ENCODE data around the gene SLC6A3.
"Not testable (repeated sequence)": the region's sequence is repeated elsewhere in the genome, so short reads cannot be mapped to it uniquely, and the experiment has no call there.

The SLC6A3 gene

DNA sequence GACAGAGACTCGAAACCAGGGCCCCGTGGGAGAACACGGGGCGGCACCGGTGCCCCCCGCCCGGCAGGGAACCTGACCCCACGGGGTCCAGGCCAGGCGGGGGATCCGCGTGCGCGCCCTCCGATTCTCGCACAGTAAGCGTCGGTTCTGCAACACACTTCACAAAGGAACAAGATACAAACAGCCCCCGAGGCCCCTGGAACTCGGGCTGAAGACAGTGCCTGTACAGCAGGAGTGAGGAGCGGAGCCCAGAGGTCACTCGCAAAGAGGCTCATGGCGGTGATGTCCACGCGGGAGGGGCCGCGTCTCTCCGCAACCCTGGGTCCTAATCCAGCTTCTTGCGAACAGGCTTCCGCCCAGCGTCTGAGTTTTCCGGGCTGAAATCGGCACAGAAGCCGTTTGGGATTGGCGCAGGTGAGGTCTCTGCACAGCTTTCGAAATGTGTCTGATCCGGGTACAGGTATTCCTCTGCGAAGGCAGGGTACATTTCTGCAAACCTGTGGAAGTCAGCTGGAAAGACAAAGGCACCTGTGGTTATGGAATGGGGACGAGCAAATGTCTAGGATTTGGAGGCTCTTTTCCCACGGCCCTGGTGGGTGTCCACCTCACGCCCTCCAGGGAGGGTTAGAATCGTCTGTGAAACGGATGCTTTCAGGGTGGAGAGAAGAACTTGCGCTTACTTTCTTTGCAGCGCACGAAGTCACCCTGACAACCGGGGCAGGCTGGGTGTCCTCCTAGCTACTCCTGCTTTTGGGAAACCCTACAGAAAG is 18.3 kb upstream of the SLC6A3 start:
- no peak for FAIRE-seq

DNA sequence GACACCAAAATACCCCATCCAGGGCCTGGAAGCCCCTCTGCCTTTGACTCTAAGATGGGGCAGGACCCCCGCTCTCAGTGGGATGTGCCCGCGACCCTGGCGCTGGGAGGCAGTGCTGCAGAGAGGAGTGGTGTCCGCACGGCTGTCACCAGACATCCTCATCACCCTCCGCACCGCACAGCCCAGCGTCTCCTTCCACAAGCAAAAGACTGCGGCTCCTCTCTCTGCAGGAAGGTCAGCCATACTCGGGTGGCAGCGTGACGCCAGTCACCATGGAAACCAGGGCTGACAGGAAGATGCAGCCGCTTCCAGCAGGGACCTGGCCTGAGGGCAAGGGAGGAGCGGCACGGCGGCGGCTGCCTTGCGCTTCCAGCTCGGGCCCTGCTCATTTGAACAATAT is 17.1 kb upstream of the SLC6A3 start:
- no peak for FAIRE-seq

DNA sequence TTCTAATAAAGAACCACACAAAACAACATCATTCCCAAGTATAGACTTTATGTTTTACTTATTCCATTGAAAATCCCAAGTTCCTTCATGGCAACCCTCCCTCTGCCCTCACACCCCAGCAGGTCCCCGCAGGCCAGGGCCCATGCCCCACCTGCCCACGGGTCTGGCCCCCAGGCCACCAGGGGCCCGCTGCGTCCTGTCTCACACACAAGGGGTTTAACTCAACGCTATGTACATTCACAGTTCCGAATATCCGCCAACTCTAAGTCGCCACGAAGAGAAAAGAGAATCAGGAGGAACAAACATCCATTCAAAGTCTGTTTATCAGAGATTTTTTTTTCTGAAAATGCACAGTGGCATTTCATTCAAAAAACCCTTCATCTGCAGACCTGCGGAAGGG is 16.2 kb upstream of the SLC6A3 start:
- FAIRE-seq: no peak

GRCh38 chr5:1460054-1460682 is 14.9 kb upstream of the SLC6A3 start:
- no peak for FAIRE-seq

DNA sequence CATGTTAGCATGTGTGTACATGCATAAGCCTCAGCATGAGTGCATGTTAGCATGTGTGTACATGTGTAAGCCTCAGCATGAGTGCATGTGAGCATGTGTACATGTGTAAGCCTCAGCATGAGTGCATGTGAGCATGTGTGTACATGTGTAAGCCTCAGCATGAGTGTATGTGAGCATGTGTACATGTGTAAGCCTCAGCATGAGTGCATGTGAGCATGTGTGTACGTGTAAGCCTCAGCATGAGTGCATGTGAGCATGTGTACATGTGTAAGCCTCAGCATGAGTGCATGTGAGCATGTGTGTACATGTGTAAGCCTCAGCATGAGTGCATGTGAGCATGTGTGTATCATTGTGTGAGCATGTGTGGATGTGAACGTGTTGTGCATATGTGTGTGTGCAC is 14.2 kb upstream of the SLC6A3 start:
- not testable (repeated sequence) for FAIRE-seq

DNA sequence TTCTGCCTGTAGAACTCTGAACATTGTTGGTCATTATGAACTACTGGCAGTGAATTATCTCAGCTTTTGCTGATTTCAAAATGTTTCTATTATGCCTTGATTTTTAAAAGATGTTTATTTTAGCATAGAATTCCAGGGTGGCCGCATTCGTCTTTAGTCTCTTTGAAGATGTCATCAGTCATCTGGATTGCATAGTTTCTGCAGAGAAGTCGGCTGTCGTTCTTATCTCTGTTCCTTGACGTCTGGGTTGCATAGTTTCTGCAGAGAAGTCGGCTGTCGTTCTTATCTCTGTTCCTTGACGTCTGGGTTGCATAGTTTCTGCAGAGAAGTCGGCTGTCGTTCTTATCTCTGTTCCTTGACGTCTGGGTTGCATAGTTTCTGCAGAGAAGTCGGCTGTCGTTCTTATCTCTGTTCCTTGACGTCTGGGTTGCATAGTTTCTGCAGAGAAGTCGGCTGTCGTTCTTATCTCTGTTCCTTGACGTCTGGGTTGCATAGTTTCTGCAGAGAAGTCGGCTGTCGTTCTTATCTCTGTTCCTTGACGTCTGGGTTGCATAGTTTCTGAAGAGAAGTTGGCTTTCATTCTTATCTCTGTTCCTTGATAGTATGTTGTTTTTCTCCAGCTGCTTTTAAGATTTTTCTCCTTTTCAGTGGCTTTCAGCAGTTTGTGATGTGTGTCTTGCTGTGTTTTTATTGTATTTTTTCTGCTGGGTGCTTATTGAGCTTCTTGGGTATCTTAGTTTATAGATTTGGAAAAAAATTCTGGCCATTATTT is 11.1 kb upstream of the SLC6A3 start:
- not testable (repeated sequence) for FAIRE-seq

DNA sequence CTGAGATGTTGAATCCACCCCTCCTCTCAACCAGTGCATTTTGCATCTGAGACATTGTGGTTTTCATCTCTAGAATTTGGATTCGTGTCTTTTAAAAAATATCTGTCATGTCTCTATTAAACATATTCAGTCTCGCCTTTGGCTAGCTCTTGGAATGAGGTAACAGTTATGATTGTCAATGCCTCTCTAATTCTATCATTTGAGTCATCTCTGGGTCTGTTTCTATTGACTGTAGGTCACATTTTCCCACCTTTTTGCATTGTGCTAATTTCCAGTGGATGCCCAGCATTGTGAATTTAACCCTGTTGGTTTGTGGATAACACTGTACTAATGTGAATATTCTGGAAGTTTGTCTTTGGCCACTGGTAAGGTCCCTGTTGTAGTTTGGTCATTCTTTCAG is 8.4 kb upstream of the SLC6A3 start:
- FAIRE-seq: no peak

DNA sequence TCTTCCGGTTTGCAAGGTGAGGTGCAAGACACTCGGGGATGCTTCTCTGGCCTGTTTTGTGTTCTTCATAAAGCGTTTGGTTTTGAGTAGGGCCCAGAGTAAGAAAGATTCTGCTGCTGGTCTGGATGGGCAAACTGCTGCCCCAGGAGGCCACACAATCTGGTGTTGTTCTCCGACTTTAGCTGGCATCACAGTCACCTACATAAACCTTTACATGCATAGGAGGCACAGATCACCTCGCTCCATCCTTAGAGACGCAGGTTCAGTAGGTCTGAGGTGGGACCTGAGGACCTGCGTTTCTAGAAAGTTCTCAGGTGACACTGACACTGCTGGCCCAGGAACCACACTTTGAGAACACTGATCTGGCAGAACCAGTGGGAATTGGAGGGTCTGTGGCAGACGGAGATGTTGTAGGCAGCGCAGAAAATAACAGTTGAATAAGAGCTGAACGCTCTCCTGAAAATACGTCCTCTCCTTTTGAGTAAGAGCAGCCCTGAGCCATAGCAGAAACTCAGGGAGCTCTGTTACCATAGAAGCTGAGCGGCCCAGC is 3.9 kb upstream of the SLC6A3 start:
- FAIRE-seq: no peak

DNA sequence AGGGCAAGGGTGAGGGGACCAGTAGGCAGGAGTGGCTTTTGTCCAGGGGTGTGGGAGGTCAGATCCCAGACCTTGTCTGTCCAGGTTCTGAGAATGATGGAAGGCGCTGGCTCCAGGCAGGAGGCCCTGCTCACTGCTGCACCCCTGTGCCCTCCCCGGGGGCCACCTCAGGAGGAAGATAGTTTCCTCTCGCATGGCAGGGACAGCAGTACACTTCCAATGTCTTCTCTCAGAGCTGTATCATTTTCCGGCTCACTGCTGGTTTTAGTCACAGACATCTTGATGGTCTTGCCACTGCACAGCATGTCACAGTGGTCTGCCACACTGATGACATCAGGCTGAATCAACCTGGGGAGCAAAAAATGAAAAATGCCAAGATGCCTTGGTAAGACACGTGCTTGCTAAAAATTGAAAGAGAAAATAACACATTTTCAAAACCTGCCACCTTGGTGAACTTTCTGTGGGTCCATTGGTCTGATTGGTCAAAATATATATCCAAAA is 3.3 kb upstream of the SLC6A3 start:
- no peak for FAIRE-seq

DNA sequence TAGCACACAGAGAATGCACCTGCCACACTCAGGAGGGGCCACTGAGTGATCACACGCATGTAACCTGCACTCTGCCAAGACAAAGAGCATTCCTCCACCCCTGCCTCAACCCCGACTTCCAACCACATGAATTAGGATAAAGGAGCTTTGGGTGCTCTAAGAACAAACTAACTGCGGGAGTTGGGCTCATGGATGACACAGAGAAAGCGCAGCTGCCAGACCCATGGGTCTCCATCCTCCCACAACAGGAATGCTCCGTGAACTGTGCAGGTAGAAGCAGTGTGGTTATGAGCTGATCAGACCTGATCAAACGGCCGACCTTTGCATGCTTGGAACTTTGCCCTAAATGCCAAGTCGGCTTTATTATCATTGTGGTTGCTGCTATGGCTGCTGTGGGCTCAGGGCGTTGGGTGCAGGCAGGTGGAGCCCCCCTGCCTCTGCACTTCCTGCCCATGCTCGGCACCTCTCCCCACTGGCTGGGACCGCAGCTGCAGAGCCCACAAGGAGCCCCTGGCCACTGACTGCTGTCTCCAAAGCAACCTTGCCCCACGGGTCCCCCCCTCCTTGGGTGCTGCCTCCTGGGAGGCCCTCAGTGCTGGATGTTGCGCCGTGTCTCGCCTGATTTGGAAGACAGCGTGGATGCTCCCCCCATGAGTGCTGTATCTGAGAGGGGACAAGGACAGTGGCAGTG is 2.6 kb upstream of the SLC6A3 start:
- FAIRE-seq: no peak

DNA sequence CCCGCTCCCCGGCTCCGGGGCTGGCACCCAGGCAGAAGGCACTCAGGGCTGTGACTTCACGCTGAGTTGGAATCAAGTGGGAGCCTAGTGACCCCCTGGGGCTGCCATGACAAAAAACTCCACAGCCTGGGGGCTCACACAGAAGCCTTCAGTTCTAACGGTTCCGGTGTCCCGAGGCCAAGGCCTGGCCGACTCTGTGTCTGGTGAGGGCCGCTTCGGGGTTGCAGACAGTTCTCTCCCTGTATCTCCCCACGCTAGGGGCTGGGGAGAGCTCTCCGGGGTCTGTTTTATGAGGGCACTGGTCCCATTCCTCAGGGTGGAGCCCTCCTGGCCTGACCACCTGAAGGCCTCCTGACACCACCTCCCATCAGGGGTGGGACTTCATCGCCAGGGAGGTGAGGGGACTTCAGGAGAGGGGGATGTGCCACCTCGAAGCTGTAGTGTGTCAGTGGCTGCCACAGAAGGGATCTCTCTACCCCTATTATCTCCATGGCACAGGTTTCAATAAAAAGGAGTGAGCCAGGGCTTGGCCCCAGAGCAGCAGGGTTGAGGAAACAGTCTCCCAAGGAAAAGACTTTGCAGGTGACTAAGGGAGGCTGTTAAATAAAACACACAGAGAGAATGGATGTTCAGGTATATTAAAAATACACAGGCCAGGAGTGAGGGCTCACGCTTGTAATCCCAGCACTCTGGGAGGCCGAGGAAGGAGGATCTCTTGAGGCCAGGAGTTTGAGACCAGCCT is 1.5 kb upstream of the SLC6A3 start:
- no peak for FAIRE-seq

DNA sequence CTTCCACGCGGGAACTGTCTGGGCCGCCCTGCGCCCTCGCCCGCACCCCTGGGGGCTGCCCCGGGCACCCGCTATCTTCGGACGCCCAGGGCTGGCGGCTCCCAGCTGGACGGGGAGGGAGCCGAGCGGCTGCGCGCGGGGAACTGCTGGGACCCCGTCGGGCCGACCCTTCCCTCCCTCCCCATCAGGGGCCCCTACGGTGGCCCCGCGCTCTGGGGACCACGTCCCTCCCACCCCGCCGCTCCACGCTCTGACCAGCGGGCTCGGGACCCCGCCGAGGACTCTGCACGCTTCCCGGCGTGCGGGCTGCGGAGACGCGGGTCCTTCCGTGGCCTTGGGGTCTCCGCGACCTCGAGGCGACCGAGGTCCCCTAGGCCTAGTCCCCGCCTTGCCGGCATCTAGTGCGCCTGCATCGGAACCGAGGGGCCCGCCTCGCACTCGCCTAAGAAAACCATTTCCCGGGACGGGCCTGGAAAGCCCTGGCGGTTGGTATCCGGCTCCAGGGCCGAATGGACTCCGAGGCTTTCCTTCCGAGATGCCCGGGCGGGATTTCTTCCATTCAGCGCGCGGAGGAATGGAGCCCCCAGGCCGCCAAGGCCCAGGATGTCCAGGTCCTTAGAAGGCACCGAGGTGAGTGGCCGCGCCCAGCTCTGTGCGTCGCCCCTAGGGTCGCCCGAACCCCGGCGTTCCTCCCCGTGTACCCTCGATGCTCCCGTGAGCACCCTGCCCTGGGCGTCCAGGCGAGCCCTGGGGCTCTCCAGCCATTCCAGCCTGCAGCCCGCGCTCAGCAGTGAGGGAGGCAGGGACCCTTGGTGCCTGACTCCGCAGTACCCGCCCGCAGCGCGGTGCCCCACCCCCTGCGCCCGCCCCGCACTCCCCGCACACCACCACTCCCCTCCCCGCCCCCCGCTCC is 705 bp upstream of the SLC6A3 start:
- FAIRE-seq: no peak

DNA sequence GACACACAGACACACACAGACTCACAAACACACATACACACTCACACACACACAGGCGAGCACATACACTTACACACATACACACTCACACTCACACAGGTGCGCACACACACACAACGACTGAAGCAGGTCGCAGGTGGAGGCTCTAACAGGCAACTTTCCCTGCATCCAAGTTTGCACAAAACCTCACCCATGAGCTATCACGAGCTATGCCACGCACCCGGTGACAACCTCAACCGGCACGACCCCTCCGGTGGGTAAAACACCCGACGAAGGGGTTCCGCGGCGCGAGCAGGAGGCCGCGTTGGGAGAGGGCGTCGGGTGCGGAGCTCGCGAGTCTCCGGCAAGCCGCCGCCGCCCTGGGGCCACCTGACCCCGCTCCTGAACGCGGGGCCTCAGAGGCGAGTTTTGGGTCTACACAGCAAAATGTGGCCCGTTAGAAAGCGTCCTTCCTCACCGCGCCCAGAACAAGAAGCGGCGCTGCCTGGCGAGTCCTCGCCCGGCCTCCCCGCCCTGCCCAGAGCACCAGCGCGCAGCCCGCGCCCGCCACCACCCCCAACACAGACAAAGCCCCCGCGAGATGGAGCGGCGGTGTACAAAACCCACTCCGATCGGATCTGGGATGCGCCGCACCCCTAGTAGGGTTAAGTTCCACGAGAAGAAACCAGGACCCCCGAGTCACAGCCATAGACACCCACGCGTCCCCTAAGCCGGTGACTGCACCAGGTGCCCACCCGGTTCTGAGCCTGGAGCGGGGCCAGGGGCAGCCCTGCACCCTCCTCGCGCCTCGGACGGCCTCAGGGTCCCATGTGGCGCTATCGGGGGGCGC is 665 bp downstream of the SLC6A3 start:
- FAIRE-seq: no peak

- FAIRE-seq: no peak
Measured at GRCh38 chr5:1443991-1444360, 1.3 kb downstream of the SLC6A3 start.

DNA sequence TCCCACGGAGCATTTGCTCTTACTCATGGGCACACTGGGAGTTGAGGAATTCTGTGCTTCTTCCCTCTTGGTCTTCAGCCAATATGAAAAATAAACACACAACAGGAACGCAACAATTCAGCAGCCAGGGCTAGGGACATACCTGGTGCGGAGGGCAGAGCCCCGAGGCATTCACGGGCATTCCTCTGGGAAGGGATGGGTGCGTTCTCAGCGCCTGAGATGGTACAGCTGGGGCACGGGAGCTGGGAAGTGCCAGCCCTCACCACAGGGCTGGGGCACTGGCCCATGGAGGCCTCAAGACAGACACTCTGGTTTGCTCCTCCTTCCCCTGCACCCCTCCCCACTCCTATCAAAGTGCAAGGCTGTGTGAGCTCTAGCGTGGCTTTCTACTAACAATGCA is 2.1 kb downstream of the SLC6A3 start:
- no peak for FAIRE-seq

DNA sequence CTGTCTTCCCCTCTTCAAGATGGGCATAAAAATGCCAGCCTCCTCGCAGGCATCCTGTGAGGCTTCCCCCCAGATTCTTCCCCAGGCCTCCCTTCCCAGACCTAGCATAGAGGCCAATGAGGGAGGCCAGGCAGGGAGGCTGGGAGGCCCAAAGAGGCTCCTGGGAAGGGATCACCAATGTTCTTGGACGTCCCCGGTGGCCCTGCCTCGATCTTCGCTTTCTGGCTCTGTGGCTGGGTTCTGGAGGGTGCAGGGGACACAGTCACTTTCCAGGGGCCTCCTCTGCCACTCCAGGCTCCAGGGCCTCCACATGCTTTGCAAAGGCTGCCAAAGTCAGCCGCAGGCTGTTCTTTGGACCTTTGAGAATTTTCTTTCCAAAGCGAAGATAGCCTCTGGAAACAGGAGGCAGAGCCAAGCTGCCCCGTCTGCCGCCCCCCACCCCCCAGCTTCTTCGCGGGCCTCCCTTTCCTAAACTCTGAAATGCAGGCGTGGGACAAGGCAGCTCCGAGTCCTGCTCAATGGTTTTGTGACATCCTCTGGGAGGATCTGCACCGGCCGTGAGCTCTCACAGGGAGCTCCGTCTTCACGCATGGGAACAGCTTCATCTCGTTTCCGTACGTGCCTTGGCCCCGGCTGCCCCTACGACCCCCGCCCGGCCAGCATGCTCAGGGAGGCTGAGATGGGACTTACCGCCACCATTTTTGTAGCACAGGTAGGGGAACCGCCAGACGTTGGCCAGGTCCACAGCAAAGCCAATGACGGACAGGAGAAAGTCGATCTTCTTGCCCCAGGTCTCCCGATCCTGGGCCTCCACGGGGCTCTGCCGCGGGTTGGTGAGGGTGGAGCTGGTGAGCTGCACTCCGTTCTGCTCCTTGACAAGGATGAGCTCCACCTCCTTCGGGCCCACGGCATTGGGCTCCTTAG is 2.8 kb downstream of the SLC6A3 start:
- FAIRE-seq: no peak

GRCh38 chr5:1441166-1441865 is 3.9 kb downstream of the SLC6A3 start:
- FAIRE-seq: no peak

DNA sequence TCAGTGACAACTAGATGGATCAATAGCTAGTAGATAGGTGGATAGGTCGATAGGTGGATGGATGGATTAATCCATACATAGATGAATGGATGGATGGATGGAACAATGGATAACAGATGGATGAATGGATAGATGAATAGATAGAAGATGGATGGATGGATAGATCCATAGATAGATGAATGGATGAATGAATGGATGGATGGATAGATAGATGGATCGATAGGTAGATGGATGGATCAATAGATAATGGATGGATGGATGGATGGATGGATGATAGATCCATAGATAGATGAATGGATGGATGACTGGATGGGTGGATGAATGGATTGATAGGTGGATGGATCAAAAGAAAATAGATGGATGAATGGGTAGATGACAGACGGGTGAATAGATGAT is 5.1 kb downstream of the SLC6A3 start:
- no peak for FAIRE-seq

Measured in G401.6 (cell line).